Breast epithelium (tissue), 4 donors: Measurements from ENCODE around the gene SAMD9L. TPM values are rescaled to one million over a fixed set of nuclear protein-coding genes. Genes with fewer than 3 reads are reported as not detected.
A peak's percentile ranks its signal among the peaks of the same experiment; 100 is the strongest.

ENCODE experiments used
- DNase-seq, 2 donors: peaks; one replicate each; pipeline ENCODE4 v3.0.0-alpha.2; 2019; ENCODE audit warnings: low spot score in 2 of 2
- H3K27ac ChIP-seq, 2 donors: fragments of 200-600 bp; sonication (generic) in 1 of 2; one replicate each; pipeline ENCODE4 v1.5.1; 2016 to 2019; ENCODE audit warnings: mild to moderate bottlenecking in 1 of 2
- H3K27me3 ChIP-seq, 2 donors: fragments of 200-600 bp; sonication (generic) in 1 of 2; one replicate each; pipeline versions ENCODE4 v1.5.1 to v1.6.0; 2017 to 2019; ENCODE audit warnings: control low read depth in 1 of 2, mild to moderate bottlenecking in 1 of 2
- H3K36me3 ChIP-seq: fragments of 200-600 bp; one replicate; pipeline ENCODE4 v1.5.1; 2019
- H3K4me1 ChIP-seq, 2 donors: fragments of 200-600 bp; sonication (generic); one replicate each; pipeline ENCODE4 v1.5.1; 2016 to 2019; ENCODE audit warnings: control low read depth in 1 of 2
- H3K4me3 ChIP-seq, 3 donors: fragments of 200-600 bp; sonication (generic); 1 replicate in 2 of 3; 2 replicates in 1 of 3; pipeline ENCODE4 v1.5.1; 2016 to 2019; ENCODE audit warnings: mild to moderate bottlenecking in 3 of 3, moderate library complexity in 2 of 3
- H3K9me3 ChIP-seq, 2 donors: fragments of 200-600 bp; sonication (generic) in 1 of 2; one replicate each; pipeline ENCODE4 v1.5.1; 2016 to 2019; ENCODE audit warnings: control low read depth in 1 of 2
- POLR2A ChIP-seq: fragments of 450-650 bp; IDR thresholded peaks from one replicate; pipeline ENCODE4 v1.6.1; 2016; ENCODE audit warnings: antibody characterized with exemption, mild to moderate bottlenecking, moderate library complexity
- POLR2AphosphoS5 ChIP-seq, 3 donors: sonication (generic); formaldehyde crosslinking; IDR thresholded peaks; one replicate each; pipeline ENCODE4 v1.6.1; 2017; ENCODE audit warnings: antibody characterized with exemption in 3 of 3
- intact Hi-C: fragments of 100-400 bp; cut with DNase I; formaldehyde crosslinking; loops from one replicate; pipeline ENCODE4 v1.15.1; 2023; ENCODE audit warnings: low total_unique reads
- total RNA-seq, 3 donors: library from RNA; depleted of rRNA; stranded (reverse); fragments of >200 nt; gene quantifications; one replicate each; pipeline ENCODE4 v1.1.0, GENCODE V29; 2016
- TF ChIP-seq, protein P1 (sequence below), 3 donors: fragments of 450-650 bp; IDR thresholded peaks; one replicate each; pipeline ENCODE4 v1.5.1; 2016 to 2017; ENCODE audit warnings: antibody characterized with exemption in 3 of 3, mild to moderate bottlenecking in 3 of 3, moderate library complexity in 3 of 3

SAMD9L gene
- 10 to 100 TPM in 1 of 3 donors, 1 to 10 TPM in 2; 7.5 to 10.5 (median 8.6) TPM for total RNA-seq

DNA sequence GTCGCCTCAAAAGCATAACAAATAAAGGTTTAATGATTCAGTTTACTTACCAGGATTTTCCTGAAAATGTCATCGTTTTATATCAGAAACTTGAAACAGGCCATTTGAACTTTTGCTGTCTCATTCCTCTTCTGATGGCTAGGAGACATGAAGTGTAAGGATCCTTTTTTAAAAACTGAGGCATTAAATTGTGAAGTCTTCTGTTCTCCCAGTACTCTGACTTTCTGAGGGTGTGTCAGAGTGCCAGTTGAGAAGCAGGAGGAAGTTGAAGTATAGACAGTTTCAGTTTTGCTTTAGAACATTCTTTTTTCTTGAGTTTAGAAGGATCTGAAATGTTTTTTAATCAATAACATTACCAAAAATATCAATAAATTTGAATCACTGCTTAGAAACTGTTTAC, at the start of gene SAMD9L:
Gene SAMD9L (minus strand): TSS at position 242 of the 400 bp plus-strand sequence. CDS start 12,414 bp downstream, outside the sequence.
- Histone ChIP-seq H3K27me3 (no peaks in the 10 kb centered on the region), H3K4me3 (peak within 1 kb of the TSS; percentile 40 to 64 (median 47)), H3K9me3 (no peaks in the 10 kb centered on the region), H3K4me1 (no peaks in the 10 kb centered on the region), H3K27ac (peak within 1 kb of the TSS; percentile 56 to 63), H3K36me3 (no peaks in the 10 kb centered on the region)
- TF ChIP-seq POLR2AphosphoS5 (IDR thresholded peaks at IDR 0.05) (no peak), POLR2A (no peak)
- TF ChIP-seq, protein P1, sequence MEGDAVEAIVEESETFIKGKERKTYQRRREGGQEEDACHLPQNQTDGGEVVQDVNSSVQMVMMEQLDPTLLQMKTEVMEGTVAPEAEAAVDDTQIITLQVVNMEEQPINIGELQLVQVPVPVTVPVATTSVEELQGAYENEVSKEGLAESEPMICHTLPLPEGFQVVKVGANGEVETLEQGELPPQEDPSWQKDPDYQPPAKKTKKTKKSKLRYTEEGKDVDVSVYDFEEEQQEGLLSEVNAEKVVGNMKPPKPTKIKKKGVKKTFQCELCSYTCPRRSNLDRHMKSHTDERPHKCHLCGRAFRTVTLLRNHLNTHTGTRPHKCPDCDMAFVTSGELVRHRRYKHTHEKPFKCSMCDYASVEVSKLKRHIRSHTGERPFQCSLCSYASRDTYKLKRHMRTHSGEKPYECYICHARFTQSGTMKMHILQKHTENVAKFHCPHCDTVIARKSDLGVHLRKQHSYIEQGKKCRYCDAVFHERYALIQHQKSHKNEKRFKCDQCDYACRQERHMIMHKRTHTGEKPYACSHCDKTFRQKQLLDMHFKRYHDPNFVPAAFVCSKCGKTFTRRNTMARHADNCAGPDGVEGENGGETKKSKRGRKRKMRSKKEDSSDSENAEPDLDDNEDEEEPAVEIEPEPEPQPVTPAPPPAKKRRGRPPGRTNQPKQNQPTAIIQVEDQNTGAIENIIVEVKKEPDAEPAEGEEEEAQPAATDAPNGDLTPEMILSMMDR (IDR thresholded peaks at IDR 0.05): no peak
- no peak for DNase-seq
- intact Hi-C loops: no loop called here

DNA sequence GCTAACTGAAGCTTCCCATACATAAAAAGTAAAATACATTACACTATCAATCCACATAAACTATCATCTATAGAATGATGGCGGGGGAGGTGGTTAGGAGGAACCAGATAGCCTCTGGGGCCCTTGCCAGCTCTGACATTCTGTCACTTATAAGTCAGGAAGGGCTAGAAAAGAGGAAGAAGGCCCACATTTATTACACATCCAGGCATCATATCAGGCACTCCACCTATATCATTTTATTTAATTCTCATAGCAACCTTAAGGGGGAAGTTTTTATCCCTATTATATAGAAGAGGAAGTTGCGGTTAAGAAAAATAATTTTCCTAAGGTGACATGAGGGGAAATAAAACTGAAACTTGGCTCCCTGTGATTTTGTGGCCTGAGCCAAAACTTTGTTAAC, 48.2 kb upstream of the SAMD9L start:
- Histone ChIP-seq H3K36me3 (no peaks in the 10 kb centered on the region), H3K27me3 (no peaks in the 10 kb centered on the region), H3K27ac (no peak overlapping the region), H3K9me3 (no peaks in the 10 kb centered on the region), H3K4me1 (no peaks in the 10 kb centered on the region), H3K4me3 (no peak overlapping the region)
- intact Hi-C loops: no loop called here
- DNase-seq: no peak
- no peak for TF ChIP-seq POLR2A
- no peak for TF ChIP-seq POLR2AphosphoS5 (IDR thresholded peaks at IDR 0.05)
- TF ChIP-seq, protein P1 (IDR thresholded peaks at IDR 0.05): no peak

DNA sequence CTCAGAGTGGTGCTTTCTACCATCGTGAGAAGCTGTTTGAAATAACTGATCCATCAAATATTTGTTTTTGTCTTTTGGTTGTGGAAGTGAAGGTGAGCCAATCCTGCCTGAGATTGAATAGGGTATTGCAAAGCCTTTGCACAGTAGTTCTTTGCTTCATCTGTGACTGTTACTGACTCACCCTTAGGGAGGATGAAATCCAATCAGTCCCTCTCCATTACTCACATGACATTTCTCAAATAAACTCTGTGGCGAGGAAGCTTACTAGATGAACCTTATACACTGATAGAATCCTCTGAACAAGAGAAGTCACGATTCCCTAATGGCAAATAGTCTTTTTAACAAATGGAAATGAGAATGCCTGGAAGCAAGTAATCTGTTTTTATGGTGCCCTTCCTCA, 46.2 kb upstream of the SAMD9L start:
- Histone ChIP-seq H3K27ac (no peak overlapping the region), H3K36me3 (no peaks in the 10 kb centered on the region), H3K27me3 (no peaks in the 10 kb centered on the region), H3K9me3 (no peaks in the 10 kb centered on the region), H3K4me3 (no peak overlapping the region), H3K4me1 (no peaks in the 10 kb centered on the region)
- no peak for DNase-seq
- intact Hi-C loops: no loop called here
- TF ChIP-seq, protein P1 (IDR thresholded peaks at IDR 0.05): no peak
- TF ChIP-seq POLR2AphosphoS5 (IDR thresholded peaks at IDR 0.05) (no peak), POLR2A (no peak)

DNA sequence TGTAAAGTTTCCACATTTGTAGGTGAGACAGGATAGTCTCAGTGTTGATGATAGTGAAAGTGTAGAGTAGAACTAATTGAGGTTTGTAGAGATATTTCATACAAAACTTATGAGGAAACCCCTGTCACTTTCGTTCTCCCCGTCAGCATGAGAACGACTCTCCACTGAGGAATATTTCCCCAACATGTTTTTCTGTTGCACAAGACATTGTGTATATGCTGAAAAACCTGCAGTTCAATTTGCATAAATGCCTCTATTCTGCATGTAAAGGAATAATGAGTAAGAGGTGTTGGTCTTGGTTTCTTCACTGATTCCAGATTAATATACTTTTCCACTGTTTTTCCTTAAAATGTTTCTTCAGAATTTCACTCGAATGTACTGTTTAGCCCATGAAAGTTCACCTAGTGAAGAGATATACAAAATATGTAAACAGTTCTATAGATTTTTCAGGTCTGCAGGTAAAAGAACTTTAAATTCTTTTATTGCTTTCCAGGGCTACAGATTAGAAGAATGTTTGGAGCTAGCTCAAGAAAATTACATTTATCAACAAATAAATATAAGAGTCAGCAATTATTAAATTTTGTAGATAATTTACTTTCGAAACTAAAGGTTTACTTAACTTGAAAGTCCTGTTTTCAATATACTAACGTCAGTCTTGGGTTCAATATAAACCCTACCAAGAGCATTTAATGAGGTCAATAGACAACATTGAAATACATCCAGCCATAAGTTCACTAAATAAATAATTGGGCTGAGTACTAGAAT, 40.9 kb upstream of the SAMD9L start:
- H3K4me1 ChIP-seq: no peaks in the 10 kb centered on the region
- no peaks in the 10 kb centered on the region for H3K9me3 ChIP-seq
- no peaks in the 10 kb centered on the region for H3K36me3 ChIP-seq
- no peak overlapping the region for H3K27ac ChIP-seq
- TF ChIP-seq, protein P1 (IDR thresholded peaks at IDR 0.05): no peak
- TF ChIP-seq POLR2A (no peak), POLR2AphosphoS5 (IDR thresholded peaks at IDR 0.05) (no peak)
- H3K27me3 ChIP-seq: no peaks in the 10 kb centered on the region
- DNase-seq: no peak
- H3K4me3 ChIP-seq: no peak overlapping the region
- intact Hi-C loops: no loop called here

DNA sequence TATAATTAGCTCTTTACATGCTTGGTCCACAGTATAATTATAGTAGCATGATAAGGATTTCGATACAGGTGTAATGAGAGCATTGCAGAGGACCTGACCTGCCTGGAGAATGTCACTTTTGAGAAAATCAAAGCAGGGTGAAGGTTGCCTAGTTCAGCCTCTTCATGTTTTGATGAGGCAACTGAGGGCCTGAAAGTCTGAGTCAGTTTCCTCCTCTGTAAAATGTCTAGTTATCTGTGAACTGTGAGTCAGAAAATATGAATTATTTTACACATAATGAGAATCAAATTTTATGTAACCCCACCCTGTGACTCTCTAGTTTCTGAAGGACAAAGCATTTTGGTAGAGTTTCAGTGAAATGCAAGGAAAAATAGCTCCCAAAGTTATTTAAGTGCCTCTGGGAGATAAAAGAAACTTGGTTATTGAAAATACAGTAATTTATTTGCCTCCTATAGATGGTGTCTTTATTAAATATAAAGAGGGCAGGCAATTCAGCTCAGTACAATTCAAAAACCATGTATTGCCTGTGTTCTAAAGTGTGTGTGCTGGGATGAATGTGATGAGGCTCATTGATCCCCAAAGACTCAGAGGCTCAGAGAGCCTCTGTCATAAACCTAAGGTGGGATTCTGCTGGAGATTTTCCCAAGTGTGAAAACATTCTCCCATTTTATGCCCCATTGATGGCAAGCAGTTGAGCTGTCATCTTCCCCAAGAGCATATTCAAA, 37.3 kb upstream of the SAMD9L start:
- no peaks in the 10 kb centered on the region for H3K27me3 ChIP-seq
- no peak overlapping the region for H3K27ac ChIP-seq
- intact Hi-C loops: no loop called here
- no peak overlapping the region for H3K4me3 ChIP-seq
- TF ChIP-seq, protein P1 (IDR thresholded peaks at IDR 0.05): no peak
- TF ChIP-seq POLR2AphosphoS5 (IDR thresholded peaks at IDR 0.05) (no peak), POLR2A (no peak)
- no peaks in the 10 kb centered on the region for H3K9me3 ChIP-seq
- DNase-seq: no peak
- H3K36me3 ChIP-seq: no peaks in the 10 kb centered on the region
- no peaks in the 10 kb centered on the region for H3K4me1 ChIP-seq
